Kidney epithelial cell (primary cell): ENCODE data around the gene ZNF396. TPM values are rescaled to one million over a fixed set of nuclear protein-coding genes. Genes with fewer than 3 reads are reported as not detected.

Experiments used
- DNase-seq: peaks from one replicate; pipeline ENCODE4 v3.0.0-alpha.2; 2010; ENCODE audit warnings: low read depth
- H3K27me3 ChIP-seq: 2 replicates; pipeline ENCODE4 v1.6.0; 2011; ENCODE audit warnings: low read length; ENCODE audit not compliant: control insufficient read depth, insufficient read depth
- H3K36me3 ChIP-seq: 2 replicates; pipeline ENCODE4 v1.5.1; 2011; ENCODE audit warnings: low read length; ENCODE audit not compliant: control insufficient read depth, insufficient read depth
- H3K4me3 ChIP-seq: 2 replicates; pipeline ENCODE4 v1.5.1; 2011; ENCODE audit warnings: low read depth, mild to moderate bottlenecking, control low read depth, low read length
- CTCF ChIP-seq: IDR thresholded peaks from 2 replicates; pipeline ENCODE4 v1.5.1; 2011; ENCODE audit warnings: mild to moderate bottlenecking, moderate library complexity, low read length, control low read depth, inconsistent platforms; ENCODE audit not compliant: insufficient read depth, poor library complexity, severe bottlenecking
- total RNA-seq: library from RNA; depleted of rRNA; stranded (reverse); fragments of >200 nt; gene quantifications from 2 replicates; pipeline ENCODE4 v1.2.3, GENCODE V29; 2015

Gene ZNF396
- total RNA-seq, 1 donor from 2014 or later = 2.0 TPM

GRCh38 chr18:35417223-35417622 lies 40.1 kb upstream of the ZNF396 start:
- Histone ChIP-seq H3K36me3 (no peaks in the 10 kb centered on the region), H3K4me3 (no peak overlapping the region), H3K27me3 (no peaks in the 10 kb centered on the region)
- no peak for DNase-seq
- no peak for TF ChIP-seq CTCF

GRCh38 chr18:35415511-35416073 lies 38.5 kb upstream of the ZNF396 start:
- Histone ChIP-seq H3K36me3 (no peaks in the 10 kb centered on the region), H3K4me3 (no peak overlapping the region)

GRCh38 chr18:35413163-35413511 lies 36.0 kb upstream of the ZNF396 start:
- no peak for DNase-seq
- no peaks in the 10 kb centered on the region for H3K36me3 ChIP-seq
- no peak for TF ChIP-seq CTCF
- no peaks in the 10 kb centered on the region for H3K27me3 ChIP-seq
- H3K4me3 ChIP-seq = no peak overlapping the region

More at GRCh38 chr18:35415511-35416073, 38.5 kb upstream of the ZNF396 start:
- no peak for TF ChIP-seq CTCF
- H3K27me3 ChIP-seq = no peaks in the 10 kb centered on the region
- no peak for DNase-seq

- no peak for TF ChIP-seq CTCF
- Histone ChIP-seq H3K27me3 (no peaks in the 10 kb centered on the region), H3K4me3 (no peak overlapping the region), H3K36me3 (no peaks in the 10 kb centered on the region)
- no peak for DNase-seq
Observed at GRCh38 chr18:35411625-35412351, 34.7 kb upstream of the ZNF396 start.

GRCh38 chr18:35410561-35410960 lies 33.4 kb upstream of the ZNF396 start:
- no peaks in the 10 kb centered on the region for H3K36me3 ChIP-seq
- no peak for DNase-seq
- no peak overlapping the region for H3K4me3 ChIP-seq
- no peaks in the 10 kb centered on the region for H3K27me3 ChIP-seq
- TF ChIP-seq CTCF = no peak

- Histone ChIP-seq H3K4me3 (no peak overlapping the region), H3K36me3 (no peaks in the 10 kb centered on the region), H3K27me3 (no peaks in the 10 kb centered on the region)
- DNase-seq = no peak
- TF ChIP-seq CTCF = no peak
Observed at GRCh38 chr18:35409911-35410310, 32.8 kb upstream of the ZNF396 start.
